ENCODE data around the gene CNTN1. TPM values are rescaled to one million over a fixed set of nuclear protein-coding genes. Genes with fewer than 3 reads are reported as not detected.

CNTN1 gene
- total RNA-seq, 6 experiments from 2014 or later = 0.09 to 0.66 (median 0.26) TPM

- H3K4me3 ChIP-seq = no peak overlapping the region
- H3K27me3 ChIP-seq = no peaks in the 10 kb centered on the region
- WGBS (ENCODE audit: insufficient coverage, low coverage, low lambda C conversion rate, missing lambda C conversion rate) = 14% methylated on average over 1 of the region's 1 CpG
- H3K36me3 ChIP-seq = no peaks in the 10 kb centered on the region
- no peak for DNase-seq
- no peak for ATAC-seq
- intact Hi-C loops (cut with DNase I) = no loop called here
- H3K9me3 ChIP-seq = no peaks in the 10 kb centered on the region
- TF ChIP-seq CTCF (IDR thresholded peaks at IDR 0.05) (no peak), POLR2A (IDR thresholded peaks at IDR 0.05) (no peak)
- no peaks in the 10 kb centered on the region for H3K4me1 ChIP-seq
- H3K27ac ChIP-seq = no peak overlapping the region
Observed at GRCh38 chr12:40749863-40750262, 57.6 kb downstream of the CNTN1 start.

DNA sequence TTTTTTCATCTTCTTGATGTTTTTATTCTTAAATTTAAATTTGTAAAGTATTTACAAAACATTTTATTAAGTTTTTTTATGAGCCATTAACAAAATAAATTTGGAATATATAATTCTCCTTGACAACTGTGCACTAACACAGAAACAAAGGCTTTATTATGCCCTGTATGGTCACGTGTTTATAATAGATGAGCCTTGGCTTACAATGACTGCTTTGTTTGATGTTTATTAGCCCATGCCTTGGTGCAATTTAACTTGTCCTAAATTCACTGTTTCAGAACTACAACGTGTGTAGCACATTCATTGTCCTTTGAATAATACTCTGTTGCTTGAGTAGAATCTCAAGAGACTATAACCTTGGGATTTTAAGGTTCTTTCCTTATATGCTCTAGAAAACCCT is 59.8 kb downstream of the CNTN1 start:
- H3K4me3 ChIP-seq = no peak overlapping the region
- no peak for DNase-seq
- no peaks in the 10 kb centered on the region for H3K36me3 ChIP-seq
- no peak for ATAC-seq
- H3K27ac ChIP-seq = no peak overlapping the region
- intact Hi-C loops (cut with DNase I) = no loop called here
- no peaks in the 10 kb centered on the region for H3K9me3 ChIP-seq
- H3K27me3 ChIP-seq = no peaks in the 10 kb centered on the region
- TF ChIP-seq POLR2A (IDR thresholded peaks at IDR 0.05) = no peak
- TF ChIP-seq CTCF (IDR thresholded peaks at IDR 0.05) = no peak
- H3K4me1 ChIP-seq = no peaks in the 10 kb centered on the region
- WGBS (ENCODE audit: insufficient coverage, low coverage, low lambda C conversion rate, missing lambda C conversion rate) = 31% methylated on average over 2 of the region's 2 CpGs

- Histone ChIP-seq H3K9me3 (no peaks in the 10 kb centered on the region), H3K27me3 (no peaks in the 10 kb centered on the region), H3K4me1 (no peaks in the 10 kb centered on the region), H3K36me3 (no peaks in the 10 kb centered on the region), H3K27ac (no peak overlapping the region), H3K4me3 (no peak overlapping the region)
- intact Hi-C loops (cut with DNase I) = no loop called here
- no peak for TF ChIP-seq POLR2A (IDR thresholded peaks at IDR 0.05)
- no peak for TF ChIP-seq CTCF (IDR thresholded peaks at IDR 0.05)
- no peak for DNase-seq
- ATAC-seq = no peak
Observed at GRCh38 chr12:40760821-40761220, 68.6 kb downstream of the CNTN1 start.

GRCh38 chr12:40762072-40762471 is 69.8 kb downstream of the CNTN1 start:
- Histone ChIP-seq H3K36me3 (no peaks in the 10 kb centered on the region), H3K4me3 (no peak overlapping the region), H3K27ac (no peak overlapping the region), H3K4me1 (no peaks in the 10 kb centered on the region), H3K27me3 (no peaks in the 10 kb centered on the region), H3K9me3 (no peaks in the 10 kb centered on the region)
- intact Hi-C loops (cut with DNase I) = no loop called here
- ATAC-seq = no peak
- TF ChIP-seq CTCF (IDR thresholded peaks at IDR 0.05) (no peak), POLR2A (IDR thresholded peaks at IDR 0.05) (no peak)
- 41% methylated on average over 1 of the region's 1 CpG for WGBS (ENCODE audit: insufficient coverage, low coverage, low lambda C conversion rate, missing lambda C conversion rate)
- DNase-seq = no peak
